T47D (cell line): Measurements from ENCODE around the gene CP.
"Not testable (repeated sequence)": the region's sequence is repeated elsewhere in the genome, so short reads cannot be mapped to it uniquely, and the experiment has no call there.

Experiments
- DNase-seq, 2 experiments: peaks; one replicate each; pipeline versions ENCODE4 v3.0.0 to v3.0.0-alpha.2; 2011 to 2012; ENCODE audit warnings: low read depth in 1 of 2, low spot score in 1 of 2
- JUND ChIP-seq: IDR thresholded peaks from 2 replicates; pipeline ENCODE4 v1.6.1; 2012; ENCODE audit warnings: low read depth
- in situ Hi-C: cut with HindIII; loops from 2 replicates; pipeline ENCODE4 v1.10.0; 2016; ENCODE audit warnings: low sequenced_read_pairs, low pct_unique_long_range_greater_than_20kb

Gene CP

DNA sequence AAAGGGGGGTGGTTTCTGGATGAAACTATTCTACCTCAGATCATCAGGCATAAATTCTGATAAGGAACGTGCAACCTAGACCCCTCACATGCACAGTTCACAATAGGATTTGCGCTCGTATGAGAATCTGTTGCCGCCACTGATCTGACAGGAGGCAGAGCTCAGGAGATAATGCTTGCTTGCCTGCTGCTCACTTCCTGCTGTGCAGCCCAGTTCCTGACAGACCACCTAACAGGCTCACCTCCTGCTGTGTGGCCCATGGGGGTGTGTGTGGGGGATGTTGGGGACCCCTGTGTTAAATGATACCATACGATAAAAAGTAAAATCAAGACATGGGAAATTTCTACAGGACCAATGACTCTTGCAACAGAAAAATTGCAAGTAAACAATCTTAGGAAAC lies 24.0 kb downstream of the CP start:
- no peak for TF ChIP-seq JUND
- DNase-seq = no peak
- in situ Hi-C loops = no loop called here

DNA sequence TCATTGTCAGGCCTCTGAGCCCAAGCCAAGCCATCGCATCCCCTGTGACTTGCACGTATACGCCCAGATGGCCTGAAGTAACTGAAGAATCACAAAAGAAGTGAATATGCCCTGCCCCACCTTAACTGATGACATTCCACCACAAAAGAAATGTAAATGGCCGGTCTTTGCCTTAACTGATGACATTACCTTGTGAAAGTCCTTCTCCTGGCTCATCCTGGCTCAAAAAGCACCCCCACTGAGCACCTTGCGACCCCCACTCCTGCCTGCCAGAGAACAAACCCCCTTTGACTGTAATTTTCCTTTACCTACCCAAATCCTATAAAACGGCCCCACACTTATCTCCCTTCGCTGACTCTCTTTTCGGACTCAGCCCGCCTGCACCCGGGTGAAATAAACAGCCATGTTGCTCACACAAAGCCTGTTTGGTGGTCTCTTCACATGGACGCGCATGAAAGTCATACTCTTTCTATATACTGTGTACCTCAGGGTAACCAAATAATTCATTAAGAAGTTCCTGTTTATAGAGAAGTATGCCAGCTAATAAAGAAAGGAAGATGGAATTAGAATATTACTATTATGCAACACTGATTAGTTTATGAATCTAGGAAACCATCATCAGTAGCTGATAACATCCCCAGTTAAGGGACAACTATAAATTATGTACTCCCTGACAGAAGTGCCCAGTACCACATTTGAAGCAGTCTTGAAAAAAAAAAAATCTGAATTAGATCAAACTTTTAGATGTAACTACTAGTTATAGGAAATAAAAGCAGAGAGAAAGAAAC lies 24.6 kb downstream of the CP start:
- DNase-seq, in situ Hi-C loops: not testable (repeated sequence)

DNA sequence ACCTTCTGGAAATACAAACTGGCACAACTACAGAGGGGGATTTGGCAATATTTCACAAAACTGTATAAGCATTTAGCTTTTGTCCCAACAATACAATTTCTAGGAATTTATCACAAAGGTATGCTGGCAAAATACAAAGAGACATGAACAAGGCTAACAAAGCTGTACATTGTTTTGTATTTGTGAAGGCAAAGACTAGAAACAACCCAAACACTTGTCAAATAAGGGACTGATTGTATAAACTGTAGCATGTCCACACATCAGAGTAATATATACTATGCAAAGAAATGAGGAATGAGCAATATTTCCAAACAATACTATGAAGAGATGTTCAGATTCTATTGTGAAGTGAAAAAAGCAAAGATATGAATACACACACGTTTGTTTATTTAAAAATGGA lies 26.4 kb downstream of the CP start:
- TF ChIP-seq JUND = no peak
- in situ Hi-C loops = no loop called here
- DNase-seq = no peak

DNA sequence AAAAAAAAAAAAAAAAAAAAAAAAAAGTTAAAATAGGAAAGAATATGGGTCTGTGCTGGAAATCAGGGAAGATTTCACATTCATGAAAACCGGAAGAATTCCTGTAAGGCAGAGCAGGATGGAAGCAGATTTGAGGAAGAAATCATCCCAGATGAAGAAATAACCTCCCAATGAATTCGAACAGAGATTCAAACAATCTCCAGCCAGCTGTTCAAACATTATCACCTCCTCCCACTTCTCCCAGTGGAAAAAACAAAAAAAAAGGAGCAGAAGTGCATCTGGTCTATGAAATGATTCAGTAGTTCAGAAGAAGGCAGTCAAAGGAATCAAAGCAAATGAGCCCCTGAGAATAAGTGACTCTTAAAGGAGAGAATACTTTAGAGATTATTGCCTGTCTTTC lies 33.1 kb downstream of the CP start:
- no peak for TF ChIP-seq JUND
- in situ Hi-C loops = no loop called here
- DNase-seq = no peak

DNA sequence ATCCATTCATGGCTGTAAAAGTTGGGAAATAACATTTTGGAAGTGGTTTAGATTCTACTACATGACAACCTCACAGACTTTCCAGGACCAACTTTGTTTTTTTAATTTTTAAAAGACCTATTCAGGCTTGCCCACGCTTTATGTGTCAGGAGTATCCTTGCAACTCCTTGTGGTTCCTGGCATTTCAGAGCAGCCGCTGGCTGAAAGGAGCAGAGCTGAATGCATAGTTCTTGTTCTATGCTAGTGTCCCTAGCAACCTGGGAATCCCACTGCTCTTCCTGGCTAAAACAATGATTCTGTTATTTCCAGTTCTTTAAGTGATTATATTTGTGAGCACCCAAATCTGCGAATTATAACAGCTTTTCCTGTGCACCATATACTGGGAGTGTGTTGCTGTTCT lies 34.9 kb downstream of the CP start:
- TF ChIP-seq JUND = no peak
- DNase-seq = no peak
- in situ Hi-C loops = no loop called here

DNA sequence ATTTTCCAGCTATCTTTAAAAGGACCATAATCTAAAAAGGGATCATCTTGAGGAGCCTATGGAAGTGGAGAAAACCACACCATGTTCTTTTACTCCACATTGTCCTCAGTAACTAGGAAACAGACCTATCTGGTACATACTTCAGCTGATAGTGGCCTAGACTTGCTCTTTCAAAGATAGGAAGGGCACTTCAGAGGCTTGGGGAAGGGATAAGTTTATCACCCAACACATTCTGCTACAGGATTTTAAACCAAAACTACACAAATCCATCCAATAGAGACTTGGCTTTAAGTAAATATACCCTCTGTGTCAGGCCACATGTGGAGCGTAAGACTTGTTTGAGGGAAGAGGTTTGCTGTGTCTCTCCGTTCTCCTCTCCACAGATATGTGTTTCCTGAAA lies 35.4 kb downstream of the CP start:
- in situ Hi-C loops = no loop called here
- DNase-seq = no peak
- no peak for TF ChIP-seq JUND

DNA sequence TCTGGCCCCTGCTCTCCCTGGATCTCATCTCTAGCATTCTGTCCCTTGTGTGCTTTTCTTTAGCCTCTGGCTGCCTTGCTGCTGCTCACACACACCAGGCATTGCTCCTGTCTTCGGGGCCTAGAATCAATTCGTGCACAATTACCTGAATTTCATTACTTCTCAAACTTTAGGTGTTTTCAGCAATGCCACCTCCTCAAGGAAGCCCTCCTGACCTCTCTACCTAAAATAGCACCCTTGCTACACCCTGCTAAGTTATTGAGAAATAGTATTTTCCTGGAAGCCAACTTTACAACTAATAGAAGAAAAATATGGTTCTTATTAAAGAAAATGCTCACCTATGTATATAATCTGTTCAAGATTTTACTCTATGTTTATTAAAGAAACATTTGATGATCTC lies 40.4 kb downstream of the CP start:
- no peak for TF ChIP-seq JUND
- in situ Hi-C loops = no loop called here
- DNase-seq = no peak

DNA sequence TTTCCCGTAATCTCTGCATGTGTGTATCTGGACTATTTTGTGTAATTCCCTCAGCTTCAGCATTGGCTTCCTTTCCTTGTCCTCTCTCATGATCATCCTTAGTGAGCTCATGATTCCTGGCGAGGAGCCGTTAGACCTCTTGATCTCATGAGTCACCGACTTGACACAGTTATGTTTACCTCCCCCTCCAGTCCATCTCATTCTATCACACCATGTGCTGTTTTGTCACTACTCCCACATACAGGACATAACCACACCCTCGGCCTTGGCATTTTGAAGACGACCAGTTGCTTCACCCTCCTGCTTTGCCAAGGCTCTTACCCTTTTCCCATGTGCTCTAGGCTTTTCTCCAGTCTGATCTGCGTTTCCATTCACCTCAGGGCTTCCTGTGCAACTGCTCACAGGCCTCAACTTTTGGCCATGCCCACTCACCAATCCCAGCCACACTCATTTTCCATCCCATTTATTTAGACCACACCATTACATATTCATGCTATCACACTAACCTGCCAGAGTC lies 41.5 kb downstream of the CP start:
- no peak for DNase-seq
- no peak for TF ChIP-seq JUND
- in situ Hi-C loops = no loop called here

DNA sequence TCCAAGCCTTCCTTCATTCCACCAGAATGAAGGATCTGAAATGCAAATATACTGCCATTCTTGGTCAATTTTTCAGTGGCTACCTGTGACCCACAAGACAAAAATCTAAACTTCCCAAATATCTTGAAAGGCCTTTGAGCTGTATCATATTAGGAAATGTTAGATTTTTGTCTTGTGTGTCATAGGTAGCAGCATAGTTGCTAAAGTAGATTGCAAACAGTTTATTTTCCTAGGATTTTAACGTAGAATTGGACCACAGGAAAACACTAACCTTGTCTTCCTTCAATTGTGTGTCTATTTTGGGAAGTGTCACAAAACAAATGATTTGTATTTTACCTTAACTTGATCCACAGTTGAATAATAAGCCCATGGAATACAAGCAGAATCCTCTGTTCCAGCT lies 42.4 kb downstream of the CP start:
- TF ChIP-seq JUND = no peak
- in situ Hi-C loops = no loop called here
- DNase-seq = no peak

DNA sequence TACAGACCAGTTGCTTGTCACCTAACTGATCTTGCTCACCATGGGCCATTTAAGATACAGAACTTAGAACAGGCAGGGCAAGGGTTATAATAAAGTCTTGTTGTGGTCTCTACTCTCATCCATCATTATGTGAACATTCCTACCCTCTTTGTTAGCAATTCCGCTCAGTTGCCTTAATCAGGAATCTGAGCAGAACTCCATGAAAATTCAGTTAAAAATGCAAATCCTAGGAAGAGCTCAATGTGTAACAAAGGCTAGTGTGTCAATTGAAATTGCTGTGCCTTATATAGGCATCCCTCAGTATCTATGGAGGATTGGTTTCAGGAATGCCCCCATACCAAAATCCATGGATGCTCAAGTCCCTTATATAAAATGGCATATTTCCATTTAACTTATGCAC lies 44.5 kb downstream of the CP start:
- DNase-seq = no peak
- in situ Hi-C loops = no loop called here
- no peak for TF ChIP-seq JUND

DNA sequence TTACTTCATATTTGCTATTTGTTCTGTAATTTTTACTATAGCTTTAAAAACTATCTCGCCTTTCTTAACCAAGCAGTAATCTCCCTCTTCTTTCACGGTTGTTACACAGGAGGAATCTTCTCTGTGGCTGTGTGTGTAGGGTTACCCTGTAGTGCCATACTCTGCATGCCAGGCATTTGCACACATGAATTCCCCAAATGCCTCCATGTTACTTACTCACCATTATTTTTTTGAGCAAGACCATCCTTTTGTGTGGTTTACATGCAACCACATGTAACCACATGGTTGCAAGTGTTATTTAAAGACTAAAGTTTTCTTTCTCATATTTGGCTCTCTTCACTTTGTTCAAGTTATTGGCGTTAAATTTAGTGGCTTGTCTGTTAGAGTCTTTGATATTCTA lies 46.7 kb downstream of the CP start:
- no peak for TF ChIP-seq JUND
- DNase-seq = no peak
- in situ Hi-C loops = no loop called here

DNA sequence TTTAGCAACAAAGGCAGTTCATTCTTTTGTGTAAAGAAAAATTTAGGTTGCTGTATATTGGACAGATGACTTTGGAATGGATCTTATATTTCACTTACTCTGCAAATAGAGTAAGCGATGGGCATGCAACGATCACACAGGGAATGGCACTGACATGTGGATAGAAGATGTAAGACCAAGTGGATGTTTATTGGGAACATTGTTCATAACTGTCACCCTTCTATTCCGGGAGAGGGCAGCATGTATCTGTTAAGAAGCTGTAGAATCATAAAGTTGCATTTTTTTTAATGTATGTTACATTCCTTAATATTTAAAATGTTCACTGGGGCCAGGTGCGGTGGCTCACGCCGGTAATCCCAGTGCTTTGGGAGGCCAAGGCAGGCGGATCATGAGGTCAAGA lies 51.0 kb downstream of the CP start:
- in situ Hi-C loops = no loop called here
- no peak for TF ChIP-seq JUND
- no peak for DNase-seq

DNA sequence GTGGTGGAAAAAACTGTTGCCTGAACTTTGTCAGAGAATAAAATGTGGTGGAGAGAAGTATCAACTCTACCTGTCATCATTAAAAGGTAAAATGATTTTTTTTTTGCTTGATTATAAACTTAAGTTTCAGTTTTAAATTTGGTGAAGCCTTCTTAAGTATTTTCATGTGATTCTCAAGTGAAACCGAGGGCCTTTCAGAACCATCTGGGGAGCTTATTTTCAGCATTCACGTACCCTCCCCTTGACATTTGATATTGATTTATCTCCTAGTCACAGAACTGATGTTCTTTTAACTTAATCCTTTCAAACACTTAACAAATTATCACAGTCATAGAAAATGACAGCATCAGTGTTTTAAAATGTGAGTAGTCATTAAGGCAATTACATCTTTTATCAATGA lies 53.7 kb downstream of the CP start:
- no peak for TF ChIP-seq JUND
- DNase-seq = no peak

DNA sequence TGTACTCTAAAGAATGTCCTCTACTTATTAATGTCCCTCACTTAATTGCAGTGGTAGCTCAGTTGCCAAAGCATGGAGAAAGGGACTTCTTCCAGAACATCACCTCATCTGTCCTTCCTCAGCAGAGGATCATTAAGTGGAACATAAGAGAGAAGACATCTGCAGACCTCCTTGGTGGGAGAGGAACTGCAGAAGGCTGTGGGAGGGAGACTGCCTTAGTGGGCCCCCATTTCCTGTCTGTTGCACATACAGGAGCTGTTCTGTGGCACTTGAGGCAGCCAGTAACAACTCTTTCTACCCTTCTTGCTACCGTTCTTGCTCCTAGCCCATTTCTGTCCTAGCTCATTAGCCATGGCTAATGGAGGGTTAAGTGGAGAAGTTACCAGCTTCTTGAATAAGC lies 58.6 kb downstream of the CP start:
- DNase-seq = no peak
- TF ChIP-seq JUND = no peak
- in situ Hi-C loops = no loop called here

More for the DNA sequence above, 53.7 kb downstream of the CP start:
- in situ Hi-C loops = no loop called here
